ENCODE measurements around the gene ELOVL7. TPM values are rescaled to one million over a fixed set of nuclear protein-coding genes. Genes with fewer than 3 reads are reported as not detected.
"Not testable (repeated sequence)": the region's sequence is repeated elsewhere in the genome, so short reads cannot be mapped to it uniquely, and the experiment has no call there.

ELOVL7 gene
- total RNA-seq, 1 experiment from 2014 or later, result 2.9 TPM

DNA sequence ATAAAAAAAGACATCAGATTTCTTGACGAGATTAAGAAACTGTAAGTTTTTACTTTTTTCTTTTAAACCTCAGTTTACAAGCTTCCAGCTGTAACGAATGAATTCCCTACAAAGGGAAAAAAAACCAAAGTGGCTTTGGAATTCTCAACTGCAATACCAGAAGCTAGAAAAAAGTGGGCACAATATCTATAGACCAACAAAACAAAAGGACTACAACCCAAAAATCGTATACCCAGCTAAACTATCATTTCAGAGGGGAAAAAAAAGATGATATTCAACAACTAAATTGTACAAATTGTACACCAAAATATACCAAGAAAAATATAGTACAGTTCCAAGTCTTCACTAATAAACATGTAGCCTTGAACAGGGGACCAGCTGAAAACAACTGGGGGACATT is 26.8 kb upstream of the ELOVL7 start:
- DNase-seq (ENCODE audit: low read depth, low spot score), result no peak
- ATAC-seq, result no peak
- CTCF ChIA-PET, result interaction anchor here (0.7 kb wide), 1 partner anchor 224 kb away, joined by 3 read pairs; no protein-coding TSS in a partner anchor
- TF ChIP-seq SIN3A (IDR thresholded peaks at IDR 0.05; ENCODE audit: borderline replicate concordance, insufficient read depth, low read depth, low read length) (no peak), POLR2AphosphoS5 (IDR thresholded peaks at IDR 0.05; ENCODE audit: low read depth, low read length) (no peak), CTCF (IDR thresholded peaks at IDR 0.05) (no peak), TCF7L2 (IDR thresholded peaks at IDR 0.05; ENCODE audit: low read depth, low read length) (no peak)
- TF ChIP-seq, protein P1, sequence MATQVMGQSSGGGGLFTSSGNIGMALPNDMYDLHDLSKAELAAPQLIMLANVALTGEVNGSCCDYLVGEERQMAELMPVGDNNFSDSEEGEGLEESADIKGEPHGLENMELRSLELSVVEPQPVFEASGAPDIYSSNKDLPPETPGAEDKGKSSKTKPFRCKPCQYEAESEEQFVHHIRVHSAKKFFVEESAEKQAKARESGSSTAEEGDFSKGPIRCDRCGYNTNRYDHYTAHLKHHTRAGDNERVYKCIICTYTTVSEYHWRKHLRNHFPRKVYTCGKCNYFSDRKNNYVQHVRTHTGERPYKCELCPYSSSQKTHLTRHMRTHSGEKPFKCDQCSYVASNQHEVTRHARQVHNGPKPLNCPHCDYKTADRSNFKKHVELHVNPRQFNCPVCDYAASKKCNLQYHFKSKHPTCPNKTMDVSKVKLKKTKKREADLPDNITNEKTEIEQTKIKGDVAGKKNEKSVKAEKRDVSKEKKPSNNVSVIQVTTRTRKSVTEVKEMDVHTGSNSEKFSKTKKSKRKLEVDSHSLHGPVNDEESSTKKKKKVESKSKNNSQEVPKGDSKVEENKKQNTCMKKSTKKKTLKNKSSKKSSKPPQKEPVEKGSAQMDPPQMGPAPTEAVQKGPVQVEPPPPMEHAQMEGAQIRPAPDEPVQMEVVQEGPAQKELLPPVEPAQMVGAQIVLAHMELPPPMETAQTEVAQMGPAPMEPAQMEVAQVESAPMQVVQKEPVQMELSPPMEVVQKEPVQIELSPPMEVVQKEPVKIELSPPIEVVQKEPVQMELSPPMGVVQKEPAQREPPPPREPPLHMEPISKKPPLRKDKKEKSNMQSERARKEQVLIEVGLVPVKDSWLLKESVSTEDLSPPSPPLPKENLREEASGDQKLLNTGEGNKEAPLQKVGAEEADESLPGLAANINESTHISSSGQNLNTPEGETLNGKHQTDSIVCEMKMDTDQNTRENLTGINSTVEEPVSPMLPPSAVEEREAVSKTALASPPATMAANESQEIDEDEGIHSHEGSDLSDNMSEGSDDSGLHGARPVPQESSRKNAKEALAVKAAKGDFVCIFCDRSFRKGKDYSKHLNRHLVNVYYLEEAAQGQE (IDR thresholded peaks at IDR 0.05; ENCODE audit: insufficient read depth in 1 of 2, low read depth in 2 of 2, low read length in 1 of 2), result no peak
- Histone ChIP-seq H3K4me1 (ENCODE audit: control insufficient read depth, insufficient read depth, low read length) (no peaks in the 10 kb centered on the region), H3K27ac (ENCODE audit: low read length) (no peak overlapping the region), H3K9me3 (ENCODE audit: control insufficient read depth, insufficient read depth, low read depth, low read length) (peaks cover 3% of the 10 kb centered on the region; the same call in 1 of the 2 replicates), H3K4me3 (ENCODE audit: low read depth in 2 of 2, low read length in 2 of 2) (no peak overlapping the region), H3K27me3 (ENCODE audit: control insufficient read depth, insufficient read depth, low read length) (no peaks in the 10 kb centered on the region), H3K36me3 (ENCODE audit: control insufficient read depth, insufficient read depth, low read length) (no peaks in the 10 kb centered on the region)
- intact Hi-C loops (cut with micrococcal nuclease; ENCODE audit: unreplicated experiment), result no loop called here
- BruUV-seq (replicated peaks), result no TSS peak
- POLR2A ChIA-PET, result no interaction called here
- in situ Hi-C loops (cut with HindIII; ENCODE audit: low pct_unique_long_range_greater_than_20kb, low sequenced_read_pairs), result no loop called here

DNA sequence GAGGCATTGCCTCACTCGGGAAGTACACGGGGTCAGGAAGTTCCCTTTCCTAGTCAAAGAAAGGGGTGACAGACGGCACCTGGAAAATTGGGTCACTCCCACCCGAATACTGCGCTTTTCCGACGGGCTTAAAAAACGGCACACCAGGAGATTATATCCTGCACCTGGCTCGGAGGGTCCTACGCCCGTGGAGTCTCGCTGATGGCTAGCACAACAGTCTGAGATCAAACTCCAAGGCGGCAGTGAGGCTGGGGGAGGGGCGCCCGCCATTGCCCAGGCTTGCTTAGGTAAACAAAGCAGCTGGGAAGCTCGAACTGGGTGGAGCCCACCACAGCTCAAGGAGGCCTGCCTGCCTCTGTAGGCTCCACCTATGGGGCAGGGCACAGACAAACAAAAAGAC is 16.5 kb upstream of the ELOVL7 start:
- CTCF ChIA-PET; H3K27ac ChIP-seq (ENCODE audit: low read length); H3K4me1 ChIP-seq (ENCODE audit: control insufficient read depth, insufficient read depth, low read length); H3K4me3 ChIP-seq (ENCODE audit: low read depth in 2 of 2, low read length in 2 of 2); H3K36me3 ChIP-seq (ENCODE audit: control insufficient read depth, insufficient read depth, low read length); intact Hi-C loops (cut with micrococcal nuclease; ENCODE audit: unreplicated experiment); DNase-seq (ENCODE audit: low read depth, low spot score); POLR2A ChIA-PET; BruUV-seq (replicated peaks); ATAC-seq; in situ Hi-C loops (cut with HindIII; ENCODE audit: low pct_unique_long_range_greater_than_20kb, low sequenced_read_pairs); H3K27me3 ChIP-seq (ENCODE audit: control insufficient read depth, insufficient read depth, low read length); H3K9me3 ChIP-seq (ENCODE audit: control insufficient read depth, insufficient read depth, low read depth, low read length): not testable (repeated sequence)

DNA sequence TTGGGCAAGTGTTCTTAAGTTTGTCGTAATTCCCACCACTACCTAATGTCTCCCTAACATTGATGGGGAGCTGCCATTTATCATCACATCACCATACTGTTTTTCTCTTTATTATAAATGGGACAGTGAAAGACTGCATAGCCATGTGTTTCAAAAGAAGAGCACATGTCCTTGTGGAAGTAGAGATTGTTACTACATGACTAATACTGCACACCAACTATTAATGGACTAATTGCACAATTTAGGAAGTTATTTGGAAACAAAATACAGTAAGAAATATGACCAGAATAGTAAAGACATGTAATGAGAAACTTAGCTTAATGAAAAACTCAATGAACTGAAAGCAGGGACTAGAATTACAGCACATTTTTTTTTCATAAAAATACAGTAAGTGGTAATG is 12.0 kb upstream of the ELOVL7 start:
- Histone ChIP-seq H3K9me3 (ENCODE audit: control insufficient read depth, insufficient read depth, low read depth, low read length) (no peaks in the 10 kb centered on the region), H3K4me1 (ENCODE audit: control insufficient read depth, insufficient read depth, low read length) (no peaks in the 10 kb centered on the region), H3K27ac (ENCODE audit: low read length) (no peak overlapping the region), H3K4me3 (ENCODE audit: low read depth in 2 of 2, low read length in 2 of 2) (no peak overlapping the region), H3K27me3 (ENCODE audit: control insufficient read depth, insufficient read depth, low read length) (no peaks in the 10 kb centered on the region), H3K36me3 (ENCODE audit: control insufficient read depth, insufficient read depth, low read length) (no peaks in the 10 kb centered on the region; the same call in 1 of the 2 replicates)
- ATAC-seq (no peak), DNase-seq (ENCODE audit: low read depth, low spot score) (no peak)
- no TSS peak for BruUV-seq (replicated peaks)
- in situ Hi-C loops (cut with HindIII; ENCODE audit: low pct_unique_long_range_greater_than_20kb, low sequenced_read_pairs) (no loop called here), intact Hi-C loops (cut with micrococcal nuclease; ENCODE audit: unreplicated experiment) (no loop called here)
- POLR2A ChIA-PET, result no interaction called here
- TF ChIP-seq POLR2AphosphoS5 (IDR thresholded peaks at IDR 0.05; ENCODE audit: low read depth, low read length) (no peak), CTCF (IDR thresholded peaks at IDR 0.05) (no peak), TCF7L2 (IDR thresholded peaks at IDR 0.05; ENCODE audit: low read depth, low read length) (no peak), SIN3A (IDR thresholded peaks at IDR 0.05; ENCODE audit: borderline replicate concordance, insufficient read depth, low read depth, low read length) (no peak)
- TF ChIP-seq, protein P1 (IDR thresholded peaks at IDR 0.05; ENCODE audit: insufficient read depth in 1 of 2, low read depth in 2 of 2, low read length in 1 of 2), result no peak
- CTCF ChIA-PET, result no interaction called here
